Fibroblast of pulmonary artery (primary cell): ENCODE measurements around the gene BABAM2.
"Not testable (repeated sequence)": the region's sequence is repeated elsewhere in the genome, so short reads cannot be mapped to it uniquely, and the experiment has no call there.

ENCODE experiments used
- DNase-seq: peaks from one replicate; pipeline ENCODE4 v3.0.0-alpha.2; 2010; ENCODE audit warnings: low read depth
- H3K4me3 ChIP-seq: replicated peaks from 2 replicates; pipeline ENCODE4 v1.5.1; 2011; ENCODE audit warnings: low read depth, mild to moderate bottlenecking, control low read depth, low read length, moderate library complexity
- TF ChIP-seq, protein P1 (sequence below): IDR thresholded peaks from 2 replicates; pipeline ENCODE4 v1.5.1; 2011; ENCODE audit warnings: mild to moderate bottlenecking, control low read depth, low read length, inconsistent platforms; ENCODE audit errors: missing control alignments

The BABAM2 gene

DNA sequence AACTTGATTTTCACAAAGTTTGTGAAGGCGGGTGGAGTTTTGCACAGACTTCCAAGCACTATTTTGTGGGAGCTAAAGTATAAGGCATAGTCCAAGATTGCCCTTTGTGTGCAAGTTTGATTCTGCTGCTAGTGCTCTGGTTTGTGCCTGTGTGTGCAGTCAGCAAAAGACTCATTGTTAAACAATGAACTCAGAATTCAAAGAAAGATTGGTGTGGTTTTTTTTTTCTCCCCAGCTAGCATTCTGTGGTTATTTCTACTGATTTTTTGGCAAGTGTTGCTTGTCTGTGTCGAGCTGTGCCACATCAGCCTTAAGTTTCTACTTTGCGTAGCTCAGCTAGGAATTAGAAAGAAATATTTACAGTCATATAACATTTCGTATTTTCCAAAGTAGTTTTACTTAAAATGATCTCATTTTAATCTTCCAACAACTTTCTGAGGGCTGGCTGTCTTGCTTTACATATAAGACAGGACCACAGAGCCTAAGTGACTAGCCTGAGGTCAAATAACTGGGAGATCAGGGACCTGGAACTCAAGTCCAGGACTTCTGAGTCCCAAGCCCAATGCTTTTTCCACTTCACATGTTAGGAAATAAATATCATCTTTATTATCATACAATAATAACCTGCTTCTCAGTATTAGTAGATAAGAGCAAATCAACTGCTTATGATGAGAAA is 69.8 kb downstream of the BABAM2 start:
- TF ChIP-seq, protein P1, sequence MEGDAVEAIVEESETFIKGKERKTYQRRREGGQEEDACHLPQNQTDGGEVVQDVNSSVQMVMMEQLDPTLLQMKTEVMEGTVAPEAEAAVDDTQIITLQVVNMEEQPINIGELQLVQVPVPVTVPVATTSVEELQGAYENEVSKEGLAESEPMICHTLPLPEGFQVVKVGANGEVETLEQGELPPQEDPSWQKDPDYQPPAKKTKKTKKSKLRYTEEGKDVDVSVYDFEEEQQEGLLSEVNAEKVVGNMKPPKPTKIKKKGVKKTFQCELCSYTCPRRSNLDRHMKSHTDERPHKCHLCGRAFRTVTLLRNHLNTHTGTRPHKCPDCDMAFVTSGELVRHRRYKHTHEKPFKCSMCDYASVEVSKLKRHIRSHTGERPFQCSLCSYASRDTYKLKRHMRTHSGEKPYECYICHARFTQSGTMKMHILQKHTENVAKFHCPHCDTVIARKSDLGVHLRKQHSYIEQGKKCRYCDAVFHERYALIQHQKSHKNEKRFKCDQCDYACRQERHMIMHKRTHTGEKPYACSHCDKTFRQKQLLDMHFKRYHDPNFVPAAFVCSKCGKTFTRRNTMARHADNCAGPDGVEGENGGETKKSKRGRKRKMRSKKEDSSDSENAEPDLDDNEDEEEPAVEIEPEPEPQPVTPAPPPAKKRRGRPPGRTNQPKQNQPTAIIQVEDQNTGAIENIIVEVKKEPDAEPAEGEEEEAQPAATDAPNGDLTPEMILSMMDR, result no peak
- peak; percentile 89 for DNase-seq
- peak overlapping the region; percentile 3 for H3K4me3 ChIP-seq

DNA sequence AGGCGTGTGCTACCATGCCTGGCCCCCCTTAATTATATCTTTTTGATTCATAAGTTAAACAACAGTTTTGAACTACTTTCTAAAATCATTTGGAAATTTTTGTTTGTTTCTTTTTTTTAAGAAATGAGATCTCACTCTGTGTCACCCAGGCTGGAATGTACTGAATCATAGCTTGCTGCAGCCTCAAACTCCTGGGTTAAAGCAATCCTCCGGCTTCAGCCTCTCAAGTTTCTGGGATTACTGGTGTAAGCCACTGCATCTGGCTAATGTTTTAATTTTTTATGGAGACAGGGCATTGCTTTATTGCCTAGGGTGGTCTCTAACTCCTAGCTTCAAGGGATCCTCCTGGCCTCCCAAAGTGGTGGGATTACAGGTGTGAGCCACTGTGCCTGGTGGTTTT is 71.5 kb downstream of the BABAM2 start:
- no peak overlapping the region for H3K4me3 ChIP-seq
- DNase-seq, result peak; percentile 42
- TF ChIP-seq, protein P1, result no peak

DNA sequence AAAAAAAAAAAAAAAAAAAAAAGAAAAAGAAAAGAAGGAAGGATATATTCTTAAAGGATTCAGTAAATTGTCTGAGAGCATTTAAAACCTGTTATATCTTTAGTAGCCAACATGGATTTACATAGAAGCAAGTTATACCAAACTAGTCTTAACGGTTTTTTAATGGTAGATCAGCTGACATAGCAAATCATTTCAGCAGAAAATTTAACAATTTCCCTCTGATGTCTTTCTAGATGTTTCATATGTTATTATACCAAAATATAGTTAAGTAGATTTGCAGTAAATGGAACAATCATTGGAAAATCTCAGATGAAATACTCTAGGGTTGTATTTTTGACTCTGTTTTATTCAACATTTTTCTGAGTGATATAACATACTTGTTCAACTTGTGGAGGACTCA is 72.9 kb downstream of the BABAM2 start:
- TF ChIP-seq, protein P1, result no peak
- DNase-seq, result no peak
- no peak overlapping the region for H3K4me3 ChIP-seq

DNA sequence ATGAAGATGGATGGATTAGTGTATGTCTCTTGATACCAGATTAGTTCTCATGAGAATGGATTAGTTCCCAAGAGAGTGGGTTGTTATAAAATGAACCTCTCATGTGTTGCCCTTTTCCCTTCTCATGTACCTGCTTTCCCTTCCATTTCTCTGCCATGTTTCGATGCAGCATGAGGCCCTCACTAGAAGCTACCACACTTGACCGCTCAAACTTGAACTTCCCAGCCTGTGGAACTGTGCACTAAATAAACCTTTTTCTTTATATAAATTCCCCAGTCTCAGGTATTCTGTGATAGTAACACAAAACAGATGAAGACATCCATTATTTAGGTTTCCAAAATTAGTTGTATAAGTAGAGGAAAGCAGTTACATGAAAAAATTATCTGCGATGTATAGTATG is 73.5 kb downstream of the BABAM2 start:
- TF ChIP-seq, protein P1, result no peak
- H3K4me3 ChIP-seq, result no peak overlapping the region
- no peak for DNase-seq

DNA sequence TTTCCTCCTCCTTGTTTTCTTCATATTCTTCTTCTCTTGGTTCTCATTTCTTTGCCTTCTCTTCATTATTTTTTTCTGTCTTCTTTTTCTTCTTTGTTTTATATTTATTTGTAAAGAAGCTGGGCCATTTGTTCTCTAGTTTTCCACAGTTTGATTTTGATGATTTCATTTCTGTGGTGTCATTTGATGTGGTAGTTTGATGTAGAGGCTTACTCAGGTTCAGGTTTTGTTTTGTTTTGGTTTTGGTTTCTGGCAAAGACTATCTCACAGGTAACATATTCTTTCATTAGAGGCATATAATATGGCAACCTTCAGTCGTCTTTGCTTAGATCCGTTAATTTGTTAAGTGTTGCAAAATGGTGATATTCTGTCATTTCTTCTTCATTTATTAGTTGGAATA is 75.3 kb downstream of the BABAM2 start:
- no peak overlapping the region for H3K4me3 ChIP-seq
- TF ChIP-seq, protein P1, result no peak
- no peak for DNase-seq

DNA sequence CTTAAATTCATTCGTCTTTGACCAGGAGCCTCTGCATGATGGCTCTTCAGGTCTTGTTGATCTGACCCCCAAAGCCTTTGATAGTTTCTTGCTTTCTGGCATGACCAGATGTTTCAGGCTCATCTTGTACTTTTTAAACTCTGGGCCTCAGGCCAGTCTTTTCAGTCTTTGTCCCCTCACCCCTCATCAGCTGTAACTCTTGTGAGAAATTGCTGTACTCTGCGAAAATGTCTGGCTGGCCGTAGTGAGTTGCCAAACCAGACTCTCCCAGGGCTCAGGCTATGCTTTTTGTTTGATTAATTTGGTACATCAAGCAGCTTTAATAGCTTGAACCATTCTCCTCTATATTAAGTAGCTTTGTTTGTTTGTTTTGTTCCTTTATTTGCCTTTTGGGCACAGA is 75.9 kb downstream of the BABAM2 start:
- DNase-seq, result peak; percentile 54
- H3K4me3 ChIP-seq, result no peak overlapping the region
- TF ChIP-seq, protein P1, result no peak

DNA sequence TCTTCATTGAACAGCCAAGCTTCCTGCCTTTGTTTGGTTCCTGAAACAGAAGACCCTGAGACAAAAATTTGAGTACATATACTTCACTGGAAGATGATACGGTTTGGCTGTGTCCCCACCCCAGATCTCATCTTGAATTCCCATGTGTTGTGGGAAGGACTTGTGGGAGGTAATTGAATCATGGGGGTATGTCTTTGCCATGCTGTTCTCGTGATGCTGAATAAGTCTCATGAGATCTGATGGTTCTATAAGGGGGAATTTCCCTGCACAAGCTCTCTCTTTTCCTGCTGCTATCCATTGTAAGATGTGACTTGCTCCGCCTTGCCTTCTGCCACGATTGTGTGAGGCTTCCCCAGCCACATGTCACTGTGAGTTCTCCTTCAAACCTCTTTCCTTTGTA is 76.5 kb downstream of the BABAM2 start:
- TF ChIP-seq, protein P1, result no peak
- H3K4me3 ChIP-seq, result no peak overlapping the region
- DNase-seq, result no peak

DNA sequence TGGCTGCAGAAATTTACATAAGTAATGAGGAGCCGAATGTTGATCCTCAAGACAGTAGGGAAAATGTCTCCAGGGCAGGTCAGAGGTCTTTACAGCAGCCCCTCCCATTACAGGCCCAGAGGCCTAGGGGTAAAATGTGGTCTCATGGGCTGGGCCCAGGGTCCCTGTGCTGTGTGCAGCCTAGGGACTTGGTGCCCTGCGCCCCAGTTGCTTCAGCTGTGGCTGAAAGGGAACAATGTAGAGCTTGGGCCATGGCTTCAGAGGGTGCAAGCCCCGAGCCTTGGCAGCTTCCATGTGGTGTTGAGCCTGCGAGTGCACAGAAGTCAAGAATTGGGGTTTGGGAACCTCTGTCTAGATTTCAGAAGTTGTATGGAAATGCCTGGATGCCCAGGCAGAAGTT is 77.5 kb downstream of the BABAM2 start:
- DNase-seq, H3K4me3 ChIP-seq: not testable (repeated sequence)

DNA sequence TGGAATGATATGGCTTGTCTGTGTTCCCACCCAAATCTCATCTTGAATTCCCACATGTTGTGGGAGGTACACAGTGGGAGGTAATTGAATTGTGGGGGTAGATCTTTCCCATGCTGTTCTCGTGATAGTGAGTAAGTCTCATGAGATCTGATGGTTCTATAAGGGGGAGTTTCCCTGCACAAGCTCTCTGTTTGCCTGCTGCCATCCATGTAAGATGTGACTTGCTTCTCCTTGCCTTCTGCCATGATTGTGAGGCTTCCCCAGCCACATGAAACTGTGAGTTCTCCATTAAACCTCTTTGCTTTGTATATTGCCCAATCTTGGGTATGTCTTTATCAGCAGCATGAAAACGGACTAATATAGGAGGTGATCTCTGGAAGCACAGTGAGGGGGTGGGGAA is 78.4 kb downstream of the BABAM2 start:
- not testable (repeated sequence) for DNase-seq, H3K4me3 ChIP-seq
